ENCODE results near the gene LRP1.

LRP1 gene

DNA sequence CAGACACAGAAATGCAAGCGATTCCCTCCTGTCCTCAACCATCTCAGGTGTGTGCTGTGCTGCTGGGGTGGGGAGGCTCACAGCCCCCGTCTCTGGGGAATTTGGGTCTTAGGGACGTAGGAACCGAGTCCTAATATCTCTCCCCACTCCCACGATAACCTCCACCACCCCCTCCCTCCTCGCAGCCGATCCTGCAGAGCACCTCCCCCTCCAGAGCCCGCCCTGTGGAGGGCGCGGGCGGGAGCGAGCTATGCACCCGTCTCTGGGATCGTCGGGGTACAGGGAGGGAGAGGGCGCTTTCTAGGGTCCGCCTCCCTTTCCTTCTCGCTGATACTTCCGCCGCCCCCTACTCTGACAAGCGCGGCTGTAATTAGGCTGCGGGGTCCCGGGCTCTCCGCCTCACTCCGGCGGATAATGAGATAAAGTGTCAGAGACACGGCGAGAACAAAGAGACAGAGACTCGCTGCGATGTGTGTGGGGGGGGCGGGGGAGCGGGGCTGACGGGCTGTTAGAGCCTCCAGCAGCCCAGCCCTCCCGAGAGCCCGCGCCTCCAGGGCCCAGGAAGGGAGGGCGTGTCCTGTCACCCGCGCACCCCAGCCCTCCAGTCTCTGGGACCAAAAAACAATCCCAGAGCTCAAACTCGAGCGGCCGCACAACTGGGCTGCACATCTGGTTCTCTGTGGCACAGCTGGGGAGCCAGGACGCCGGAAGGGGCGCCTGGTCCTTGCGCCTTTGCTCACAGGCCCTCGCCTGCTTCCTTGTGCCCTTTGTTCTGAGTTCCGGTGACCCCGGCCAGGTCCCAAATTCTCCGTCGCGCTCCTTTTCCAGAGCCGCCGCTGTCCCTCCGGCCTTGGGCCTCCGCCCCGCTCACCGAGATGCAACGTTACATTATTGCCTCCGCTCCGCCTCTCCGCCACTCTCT, 109.9 kb downstream of the LRP1 start:
- TF ChIP-seq, protein P1, sequence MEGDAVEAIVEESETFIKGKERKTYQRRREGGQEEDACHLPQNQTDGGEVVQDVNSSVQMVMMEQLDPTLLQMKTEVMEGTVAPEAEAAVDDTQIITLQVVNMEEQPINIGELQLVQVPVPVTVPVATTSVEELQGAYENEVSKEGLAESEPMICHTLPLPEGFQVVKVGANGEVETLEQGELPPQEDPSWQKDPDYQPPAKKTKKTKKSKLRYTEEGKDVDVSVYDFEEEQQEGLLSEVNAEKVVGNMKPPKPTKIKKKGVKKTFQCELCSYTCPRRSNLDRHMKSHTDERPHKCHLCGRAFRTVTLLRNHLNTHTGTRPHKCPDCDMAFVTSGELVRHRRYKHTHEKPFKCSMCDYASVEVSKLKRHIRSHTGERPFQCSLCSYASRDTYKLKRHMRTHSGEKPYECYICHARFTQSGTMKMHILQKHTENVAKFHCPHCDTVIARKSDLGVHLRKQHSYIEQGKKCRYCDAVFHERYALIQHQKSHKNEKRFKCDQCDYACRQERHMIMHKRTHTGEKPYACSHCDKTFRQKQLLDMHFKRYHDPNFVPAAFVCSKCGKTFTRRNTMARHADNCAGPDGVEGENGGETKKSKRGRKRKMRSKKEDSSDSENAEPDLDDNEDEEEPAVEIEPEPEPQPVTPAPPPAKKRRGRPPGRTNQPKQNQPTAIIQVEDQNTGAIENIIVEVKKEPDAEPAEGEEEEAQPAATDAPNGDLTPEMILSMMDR (conservative IDR thresholded peaks at IDR 0.05; ENCODE audit: low read depth), result no peak

DNA sequence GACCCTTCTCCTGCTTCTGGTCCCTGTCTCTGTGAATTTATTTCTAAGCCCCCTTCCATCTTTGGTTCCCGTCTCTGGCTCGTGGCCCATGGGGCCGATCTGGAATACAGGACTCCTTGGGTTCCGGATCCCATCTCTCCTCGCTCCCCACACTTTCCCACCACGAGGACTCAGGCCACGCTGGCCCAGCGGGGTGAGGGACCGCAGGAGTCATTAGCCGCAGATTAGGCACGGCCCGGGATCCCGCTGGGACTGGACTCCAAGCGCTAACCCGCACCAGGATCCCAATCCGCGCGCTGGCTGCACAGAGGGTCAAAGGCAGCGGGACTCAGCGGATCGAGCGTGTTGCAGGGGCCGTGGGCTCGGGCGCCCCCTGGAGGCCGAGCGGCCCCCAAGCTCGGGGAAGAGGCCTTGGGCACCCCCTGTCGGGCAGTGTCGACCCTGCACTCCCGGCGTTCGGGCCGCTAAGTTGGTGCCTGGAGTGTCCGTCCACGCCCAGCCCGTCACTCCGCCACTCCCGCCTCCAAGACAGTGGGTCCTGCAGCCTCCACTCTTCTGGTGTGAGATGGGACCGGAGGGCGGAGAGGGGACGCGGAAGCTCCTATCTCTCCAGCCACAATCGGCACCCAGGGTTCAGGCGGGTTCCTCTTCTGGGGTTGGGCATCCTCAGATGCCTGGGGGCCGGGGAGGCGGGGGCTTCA, 110.7 kb downstream of the LRP1 start:
- H3K27ac ChIP-seq, result peak overlapping the region; percentile 71

More for the DNA sequence above, 109.9 kb downstream of the LRP1 start:
- ChIA-PET CTCF (interaction anchor here (0.6 to 6.5 kb wide), 11 partner anchors 8 to 488 kb away, joined by 3 to 147 read pairs (median 5); partner anchors contain the start of genes NXPH4 and SHMT2), POLR2A (ENCODE audit: low non-redundant PET) (interaction anchor here (0.7 kb wide), 1 partner anchor 18 kb away, joined by 3 read pairs; no protein-coding TSS in a partner anchor)
- peak overlapping the region; percentile 71 for H3K27ac ChIP-seq
- no peak for DNase-seq (ENCODE audit: low spot score)

DNA sequence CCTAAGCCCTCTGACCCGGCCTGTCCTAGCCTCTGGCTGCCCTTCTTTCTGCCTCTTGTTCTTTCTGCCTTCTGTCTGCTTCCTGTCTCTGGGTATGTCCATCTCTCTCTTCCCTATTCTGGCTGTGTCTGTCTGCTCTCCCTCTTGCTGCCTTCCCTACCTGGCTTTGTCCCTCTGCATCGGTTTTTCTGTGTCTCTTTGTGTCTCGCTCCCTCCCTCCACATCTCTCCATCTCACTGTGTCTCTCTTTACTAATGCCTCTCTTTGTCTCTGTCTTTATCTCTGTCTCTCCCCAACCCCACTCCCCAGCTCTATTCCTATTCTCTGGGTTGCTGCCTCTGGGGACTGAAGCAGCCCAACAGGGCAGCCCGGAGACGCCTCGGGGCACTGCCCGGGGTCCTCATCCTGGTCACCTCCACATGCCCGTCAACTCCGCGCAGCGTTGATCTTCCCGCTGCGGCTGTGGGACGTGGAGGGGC, 111.3 kb downstream of the LRP1 start:
- DNase-seq (ENCODE audit: low spot score), result no peak
- ChIA-PET POLR2A (ENCODE audit: low non-redundant PET) (no interaction called here), CTCF (interaction anchor here (0.6 to 6.5 kb wide), 22 partner anchors 10 to 502 kb away, joined by 3 to 147 read pairs (median 4); partner anchors contain the start of genes NXPH4 and SHMT2)
- H3K27ac ChIP-seq, result peak overlapping the region; percentile 71
- TF ChIP-seq, protein P1 (conservative IDR thresholded peaks at IDR 0.05; ENCODE audit: low read depth), result no peak

More for the DNA sequence above, 110.7 kb downstream of the LRP1 start:
- ChIA-PET POLR2A (ENCODE audit: low non-redundant PET) (no interaction called here), CTCF (interaction anchor here (0.6 to 6.5 kb wide), 20 partner anchors 9 to 502 kb away, joined by 3 to 147 read pairs (median 4); partner anchors contain the start of genes NXPH4 and SHMT2)
- DNase-seq (ENCODE audit: low spot score), result peak; percentile 88
- TF ChIP-seq, protein P1 (conservative IDR thresholded peaks at IDR 0.05; ENCODE audit: low read depth), result peak; percentile 100

DNA sequence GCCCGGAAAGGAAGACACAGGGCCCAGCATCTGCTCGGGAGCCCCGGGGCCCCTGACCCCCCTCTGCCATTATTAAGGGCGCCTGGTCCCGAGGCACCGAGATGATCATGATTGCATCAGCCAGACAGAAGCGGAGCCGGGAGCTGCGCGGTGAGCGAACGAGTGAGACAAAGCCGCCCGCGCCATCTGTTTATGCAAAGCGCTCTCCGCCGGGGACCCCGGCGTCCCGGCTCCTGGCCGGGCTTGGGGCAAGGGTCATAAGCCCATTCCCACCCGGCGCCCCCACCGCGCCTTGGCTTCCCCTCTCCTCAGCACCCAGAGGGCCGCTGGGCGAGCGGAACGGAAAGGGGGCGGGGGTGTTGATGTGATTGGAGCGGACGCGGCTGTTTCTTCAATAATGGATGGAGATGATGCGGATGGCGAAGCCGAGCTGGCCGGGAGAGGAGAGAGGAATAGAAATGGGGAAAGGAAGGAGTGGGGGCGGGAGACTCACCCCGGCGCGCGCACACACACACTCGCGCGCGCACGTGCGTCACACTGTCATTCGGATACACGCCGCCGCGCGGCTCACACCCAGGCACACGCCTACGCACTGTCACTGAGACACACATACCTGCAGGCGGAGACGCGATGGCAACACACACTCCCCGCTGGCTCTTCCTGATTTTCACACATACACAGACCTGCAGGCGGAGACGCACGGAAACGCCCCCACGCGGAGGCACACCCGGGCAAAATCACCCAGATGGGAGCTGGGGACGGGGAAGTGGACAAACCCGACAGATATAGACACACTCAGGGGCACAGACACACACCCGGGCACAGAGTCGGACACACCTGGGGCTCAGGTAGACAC, 112.0 kb downstream of the LRP1 start:
- ChIA-PET POLR2A (ENCODE audit: low non-redundant PET) (interaction anchor here (0.5 kb wide), 1 partner anchor 13 kb away, joined by 3 read pairs; no protein-coding TSS in a partner anchor), CTCF (interaction anchor here (0.6 to 6.5 kb wide), 14 partner anchors 10 to 1415 kb away, joined by 3 to 147 read pairs (median 4); partner anchors contain the start of genes NXPH4 and SHMT2)
- TF ChIP-seq, protein P1 (conservative IDR thresholded peaks at IDR 0.05; ENCODE audit: low read depth), result no peak
- H3K27ac ChIP-seq, result peak overlapping the region; percentile 71
- no peak for DNase-seq (ENCODE audit: low spot score)

DNA sequence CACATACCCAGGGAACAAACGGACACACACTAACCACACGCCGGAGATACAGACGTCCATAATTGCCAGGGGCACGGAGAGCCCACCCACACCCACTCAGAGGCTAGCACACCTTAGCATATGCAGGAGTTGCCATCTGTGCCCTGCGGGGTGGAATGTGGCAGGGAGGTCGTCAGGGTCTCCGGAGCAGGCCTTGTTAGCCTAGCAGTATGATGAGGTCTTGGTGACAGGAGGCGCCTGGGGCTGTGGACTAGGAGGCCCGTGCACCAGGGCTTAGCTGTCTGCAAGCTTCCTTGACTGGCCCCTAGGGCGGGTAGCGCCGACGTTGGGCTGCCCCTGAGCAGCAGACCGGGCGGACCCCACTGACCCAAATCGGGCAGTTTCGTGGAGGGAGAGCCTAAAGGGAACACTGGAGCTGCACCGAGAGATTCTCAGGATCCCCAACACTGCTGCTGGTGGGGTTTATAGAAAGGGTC, 112.7 kb downstream of the LRP1 start:
- H3K27ac ChIP-seq, result peak overlapping the region; percentile 71; the same call in 1 of the 2 replicates

More for the DNA sequence above, 112.7 kb downstream of the LRP1 start:
- TF ChIP-seq, protein P1 (conservative IDR thresholded peaks at IDR 0.05; ENCODE audit: low read depth), result no peak
- CTCF ChIA-PET, result interaction anchor here (0.6 to 6.5 kb wide), 5 partner anchors 26 to 1415 kb away, joined by 3 to 147 read pairs (median 5); partner anchors contain the start of gene NXPH4
- DNase-seq (ENCODE audit: low spot score), result no peak
- POLR2A ChIA-PET (ENCODE audit: low non-redundant PET), result interaction anchor here (0.5 kb wide), 1 partner anchor 12 kb away, joined by 3 read pairs; no protein-coding TSS in a partner anchor

All from RWPE1 (cell line).